Measurements from ENCODE around the gene KCTD18. TPM values are rescaled to one million over a fixed set of nuclear protein-coding genes. Genes with fewer than 3 reads are reported as not detected.

KCTD18 gene
- total RNA-seq, 1 donor from 2014 or later = 13.2 TPM

Other genes with a start within 250 kb of the KCTD18 start
- 76.1 and 86.3 TPM in 2 replicates for gene SPATS2L, start 203.4 kb downstream of the KCTD18 start, total RNA-seq
- gene SGO2, start 16.1 kb upstream of the KCTD18 start, total RNA-seq = 5.6 and 8.1 TPM in 2 replicates
- gene AOX1, start 75.9 kb upstream of the KCTD18 start, total RNA-seq = 3.8 and 6.3 TPM in 2 replicates

Data from glomerular endothelial cell (primary cell).